ENCODE results near the gene RAB11FIP4.

Gene RAB11FIP4

DNA sequence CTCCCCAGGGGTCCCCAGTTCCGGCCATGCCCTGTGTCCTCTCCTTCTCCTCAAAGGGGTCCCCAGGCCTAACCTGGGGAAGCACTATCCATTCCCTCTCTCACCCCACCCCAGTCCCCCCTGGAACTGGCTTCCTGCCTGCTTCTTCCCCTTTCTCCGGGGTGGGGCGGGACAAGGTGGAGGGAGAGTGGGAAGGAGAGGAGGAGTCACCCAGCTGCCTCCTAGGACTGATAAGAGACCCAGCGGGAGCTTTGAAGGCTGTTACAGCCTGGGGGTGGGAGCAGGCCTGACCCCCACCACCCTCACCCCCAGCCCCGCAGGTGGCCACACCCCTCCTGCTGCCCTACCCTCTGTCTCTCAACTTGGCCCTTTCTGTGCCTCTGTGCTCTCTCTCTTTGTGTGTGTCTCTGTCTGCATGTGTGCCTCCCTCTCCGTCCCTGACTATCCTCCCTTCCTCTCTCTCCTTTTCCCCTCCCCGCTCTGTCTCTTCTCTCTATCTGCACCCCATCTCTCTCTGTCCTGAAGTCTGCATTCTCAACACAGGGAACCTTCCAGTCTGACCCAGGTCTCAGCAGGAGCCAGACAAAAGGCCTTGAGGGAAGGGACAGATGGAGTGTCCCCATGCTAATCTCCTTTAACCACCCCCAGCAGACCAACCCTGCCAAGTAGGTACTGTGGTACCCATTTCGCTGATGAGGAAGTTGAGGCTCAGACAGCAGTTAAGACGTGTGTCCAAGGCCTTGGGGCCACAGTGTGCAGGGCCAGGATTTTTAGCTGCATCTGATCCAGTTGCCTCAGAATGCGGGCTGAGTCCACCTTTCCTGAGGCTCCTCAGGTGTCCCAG lies 66.1 kb downstream of the RAB11FIP4 start:
- DNase-seq (ENCODE audit: low read depth in 2 of 2), result no peak

DNA sequence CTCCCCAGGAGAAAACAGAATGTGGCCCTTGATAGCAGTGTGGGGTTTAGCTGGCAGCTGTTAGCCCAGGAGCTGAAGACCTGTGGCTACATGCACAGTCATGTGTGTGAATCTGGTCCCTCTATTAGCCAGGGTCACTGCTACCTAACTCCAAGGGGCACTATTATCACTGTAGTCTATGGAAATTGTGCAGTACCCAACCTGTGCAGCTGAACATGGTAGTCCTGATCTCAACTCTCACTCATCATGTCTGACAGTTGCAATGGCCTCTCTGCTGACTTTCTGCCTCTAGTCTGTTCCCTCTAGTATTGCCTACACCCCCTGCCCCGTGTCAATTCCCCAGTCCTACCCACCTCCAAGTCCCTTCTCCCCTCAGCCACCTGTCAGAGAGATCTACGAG lies 67.4 kb downstream of the RAB11FIP4 start:
- no peak for DNase-seq (ENCODE audit: low read depth in 2 of 2)

DNA sequence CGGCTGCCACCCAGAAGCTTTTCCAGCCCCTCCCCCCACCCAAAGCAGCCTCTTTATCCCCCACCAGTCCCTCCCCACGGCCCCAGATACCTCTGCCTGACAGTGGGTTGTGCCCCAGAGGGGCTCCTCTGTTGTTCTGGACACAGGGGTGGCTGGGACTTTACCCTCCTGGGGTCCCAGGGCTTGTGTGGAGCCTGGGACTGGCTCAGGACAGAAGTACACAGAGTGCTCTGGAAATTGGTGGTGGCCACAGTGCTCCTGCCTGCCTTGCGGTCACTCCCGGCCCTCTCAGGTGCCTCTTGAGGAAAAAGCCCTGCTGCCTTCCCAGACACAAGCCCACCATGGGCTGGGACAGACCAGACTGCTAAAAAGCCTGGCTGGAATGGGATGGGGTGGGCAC lies 68.2 kb downstream of the RAB11FIP4 start:
- no peak for DNase-seq (ENCODE audit: low read depth in 2 of 2)

DNA sequence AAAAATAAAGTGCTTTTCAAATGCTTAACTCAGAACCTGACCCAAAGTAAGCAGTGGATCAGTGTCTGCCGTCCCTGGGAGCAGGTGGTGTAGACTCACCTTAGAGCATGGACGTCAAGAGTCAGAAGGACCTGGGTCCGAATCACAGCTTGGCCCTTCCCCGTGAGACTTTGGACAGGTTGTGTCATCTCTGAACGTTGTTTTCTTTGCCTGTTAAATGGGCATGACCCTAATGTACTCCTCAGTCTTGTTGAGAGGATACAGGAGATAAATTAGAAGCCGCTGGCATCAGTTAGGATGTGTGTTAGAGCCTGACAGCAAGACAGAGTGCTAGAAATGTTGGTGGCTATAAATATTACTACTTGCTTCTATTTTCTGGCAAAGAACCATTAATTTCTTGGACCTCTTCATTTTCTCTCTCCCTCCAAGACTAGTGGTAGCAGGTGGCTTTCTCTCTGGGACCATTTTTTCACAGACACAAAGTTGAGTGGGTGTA lies 68.8 kb downstream of the RAB11FIP4 start:
- no peak for DNase-seq (ENCODE audit: low read depth in 2 of 2)

DNA sequence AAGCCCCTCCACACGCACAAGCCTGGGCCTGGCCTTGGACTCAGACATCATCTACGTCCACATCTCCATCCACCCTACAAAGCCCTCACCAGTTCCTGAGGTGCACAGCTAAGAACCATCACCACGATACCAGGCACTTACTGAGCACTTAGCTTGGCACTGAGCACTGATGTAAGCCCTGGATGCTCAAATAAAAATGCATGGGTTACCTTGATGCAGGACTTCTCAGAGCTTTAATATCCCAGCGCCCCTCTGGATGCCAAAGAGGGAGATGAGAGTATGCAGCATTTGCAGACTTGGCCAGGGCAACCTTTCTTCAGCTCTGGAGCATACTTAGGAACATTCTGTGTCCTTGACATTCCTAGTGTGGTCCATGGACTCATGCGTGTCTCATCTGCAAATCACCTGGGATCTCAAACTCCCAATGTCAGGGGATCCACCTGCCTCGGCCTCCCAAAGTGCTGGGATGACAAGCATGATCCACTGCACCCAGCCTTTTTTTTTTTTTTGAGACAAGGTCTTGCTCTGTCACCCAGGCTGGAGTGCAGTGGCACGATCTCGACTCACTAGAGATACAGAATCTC lies 69.8 kb downstream of the RAB11FIP4 start:
- DNase-seq (ENCODE audit: low read depth in 2 of 2), result no peak

DNA sequence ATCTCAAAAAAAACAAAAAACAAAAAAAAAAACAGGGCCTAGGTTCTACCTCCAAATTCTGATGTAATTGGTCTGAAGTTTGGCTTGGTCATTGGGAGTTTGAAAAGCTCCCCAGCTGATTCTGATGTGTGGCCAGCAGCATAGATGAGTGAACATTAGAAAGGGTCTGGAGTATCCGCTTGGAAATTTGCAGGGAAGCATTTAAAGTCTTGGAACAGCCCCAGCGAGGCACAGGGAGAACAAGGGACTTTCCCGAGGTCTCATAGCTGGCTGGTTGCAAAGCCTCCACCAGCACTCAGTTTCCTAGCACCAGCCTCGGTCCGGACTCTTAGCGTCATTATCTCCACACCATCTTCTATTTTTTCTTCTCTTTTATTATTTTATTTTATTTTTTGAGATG lies 70.8 kb downstream of the RAB11FIP4 start:
- no peak for DNase-seq (ENCODE audit: low read depth in 2 of 2)

DNA sequence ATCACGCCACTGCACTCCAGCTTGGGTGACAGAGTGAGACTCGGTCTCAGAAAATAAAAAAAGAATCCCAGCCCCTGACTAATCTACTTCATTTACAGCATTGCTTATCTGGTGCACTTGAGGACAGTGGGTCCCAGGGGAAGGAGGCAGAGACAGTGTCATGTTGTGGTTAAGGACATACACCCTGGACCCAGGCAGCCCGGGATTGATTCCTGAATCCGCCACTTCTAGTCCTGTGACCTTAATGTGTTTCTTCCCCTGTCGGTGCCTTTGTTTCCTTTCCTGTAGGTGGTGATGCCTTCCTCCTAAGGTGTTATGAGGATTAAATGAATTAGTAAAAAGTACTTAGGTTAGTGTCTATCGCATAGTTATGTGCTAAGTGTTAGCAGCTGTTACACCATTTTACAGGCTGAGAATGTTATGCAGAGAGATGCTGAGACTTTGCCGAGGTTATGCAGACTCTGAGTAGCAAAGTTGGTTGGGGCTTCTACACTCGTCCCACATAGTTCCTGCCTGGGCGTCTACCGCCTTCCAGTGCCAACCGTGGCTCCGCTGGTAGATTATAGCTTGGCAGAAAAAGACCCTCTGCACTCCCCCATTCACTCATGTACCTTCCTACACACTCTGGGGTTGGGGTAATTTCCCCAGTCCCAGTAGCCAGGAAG lies 74.8 kb downstream of the RAB11FIP4 start:
- no peak for DNase-seq (ENCODE audit: low read depth in 2 of 2)

DNA sequence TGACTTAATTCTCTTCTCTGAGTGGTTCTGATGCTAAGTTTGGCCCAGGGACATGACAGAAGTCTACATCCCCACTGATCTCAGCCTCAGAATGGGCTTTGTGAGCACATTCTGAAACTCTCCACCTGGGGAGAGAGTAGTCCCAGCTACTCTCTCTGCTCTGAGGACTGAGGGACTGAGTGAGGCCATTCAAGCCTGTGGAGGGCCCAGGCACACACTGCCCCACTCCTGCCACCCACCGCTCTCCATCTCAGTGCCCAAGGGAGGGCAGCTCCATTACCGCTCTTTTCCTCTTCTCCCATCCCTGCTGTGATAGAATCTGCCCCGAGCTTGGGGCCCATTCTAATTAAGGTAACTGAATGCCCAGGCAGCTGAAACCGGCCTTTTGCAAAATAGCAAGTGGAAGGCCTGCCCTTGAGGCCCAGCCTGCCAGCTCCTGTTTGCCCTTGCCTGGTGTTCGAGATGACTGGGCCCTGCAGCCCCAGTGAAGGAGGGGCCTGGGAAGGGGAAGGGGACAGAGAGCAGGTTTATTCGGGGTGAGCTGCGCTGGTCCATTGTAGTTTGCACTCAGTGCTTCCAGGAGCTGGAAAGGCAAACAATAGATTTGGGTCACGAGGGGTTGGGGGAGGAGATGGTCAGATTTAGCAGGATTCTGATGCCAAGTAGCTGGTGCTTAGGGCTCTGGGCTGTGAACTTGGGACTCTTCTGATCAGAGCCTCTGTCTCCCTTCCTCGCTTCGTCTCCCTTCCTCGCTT lies 76.2 kb downstream of the RAB11FIP4 start:
- DNase-seq (ENCODE audit: low read depth in 2 of 2), result no peak

DNA sequence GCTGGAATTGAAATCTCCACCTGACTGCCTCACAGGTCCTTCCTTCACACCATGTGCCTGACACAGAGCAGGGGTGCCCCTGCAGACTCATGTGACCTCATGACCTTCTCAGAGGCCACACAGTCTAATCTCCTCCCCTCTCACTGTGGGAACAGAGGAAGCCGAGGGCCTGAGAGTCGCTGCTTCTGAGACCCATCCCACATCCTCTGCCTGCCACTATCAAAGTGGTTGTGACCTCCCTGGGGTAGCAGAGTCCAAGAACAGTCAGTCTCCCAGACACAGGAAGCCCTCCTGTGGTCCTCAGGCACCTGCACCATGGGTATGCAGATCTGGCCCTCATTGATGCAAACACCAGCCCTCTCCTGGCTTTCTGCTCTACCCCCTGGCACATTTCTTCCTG lies 78.5 kb downstream of the RAB11FIP4 start:
- no peak for DNase-seq (ENCODE audit: low read depth in 2 of 2)

DNA sequence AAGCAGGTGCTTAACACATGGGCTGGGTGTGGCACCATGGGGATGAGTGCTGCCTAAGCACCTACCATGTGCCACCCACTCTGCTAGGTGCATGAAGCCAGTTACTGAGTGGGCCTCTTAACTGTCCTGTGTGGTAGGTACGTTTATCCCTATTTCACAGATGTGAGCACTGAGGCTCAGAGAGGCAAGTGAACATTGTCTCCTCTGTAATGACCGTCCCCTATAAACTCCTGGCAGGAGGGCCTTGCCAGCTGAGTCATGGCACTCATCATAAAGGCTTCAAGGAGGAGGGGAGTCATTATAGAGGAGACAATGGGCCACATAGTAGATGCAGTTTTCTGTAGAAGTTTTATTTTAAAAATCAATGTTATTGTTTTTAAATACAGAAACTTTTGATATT lies 79.1 kb downstream of the RAB11FIP4 start:
- DNase-seq (ENCODE audit: low read depth in 2 of 2), result no peak

DNA sequence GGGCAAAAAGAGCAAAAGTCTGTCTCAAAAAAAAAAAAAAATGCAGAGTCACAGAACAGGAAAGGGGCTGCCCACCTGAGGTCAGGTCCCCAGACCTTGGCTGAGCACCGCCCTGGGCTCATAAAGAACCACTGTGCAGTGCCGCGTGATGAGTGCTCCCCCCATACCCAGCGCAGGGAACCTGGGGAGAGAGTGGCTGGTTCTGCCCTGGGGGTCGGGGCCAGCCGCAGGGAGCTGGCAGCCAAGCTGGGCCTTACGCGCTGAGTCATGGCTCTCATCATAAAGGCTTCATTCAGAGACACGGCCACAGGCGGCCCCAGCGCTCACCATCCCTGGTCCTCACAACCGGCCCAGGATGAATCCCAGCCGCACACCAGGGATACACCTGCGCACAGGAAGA lies 80.7 kb downstream of the RAB11FIP4 start:
- DNase-seq (ENCODE audit: low read depth in 2 of 2), result no peak

DNA sequence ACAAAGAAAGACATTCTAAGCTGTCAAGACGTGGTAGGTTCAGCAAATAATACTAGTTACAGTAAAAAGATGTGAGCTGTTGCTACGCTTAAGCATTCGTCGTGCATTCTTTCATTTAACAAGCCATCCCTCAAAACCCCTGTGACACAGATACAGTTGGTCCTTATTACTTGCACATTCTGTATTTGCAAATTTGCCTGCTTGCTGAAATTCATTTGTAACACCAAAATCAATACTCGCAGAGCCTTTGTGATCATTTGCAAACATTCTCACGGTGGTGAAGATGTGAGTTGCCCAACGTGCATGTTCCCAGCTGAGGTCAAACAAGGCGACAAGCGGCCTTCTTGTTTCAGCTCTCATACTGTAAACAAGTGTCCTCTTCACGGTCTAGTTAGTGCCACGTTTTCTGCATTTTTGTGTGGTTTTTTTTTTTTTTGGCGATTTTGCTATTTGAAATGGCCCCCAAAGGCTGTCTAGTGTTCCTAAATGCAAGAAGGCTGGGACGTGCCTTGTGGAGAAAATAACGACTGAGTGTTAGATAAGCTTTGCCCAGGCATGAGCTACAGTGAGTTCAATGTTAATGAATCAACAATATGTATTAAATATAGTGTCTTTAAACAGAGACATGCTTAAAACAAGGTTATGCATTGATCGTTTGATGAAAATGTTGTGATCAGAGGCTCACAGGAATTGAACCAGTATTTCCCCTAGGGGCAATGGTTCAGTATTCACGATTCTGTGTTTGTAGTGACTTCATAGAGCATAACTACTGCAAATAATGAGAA lies 84.1 kb downstream of the RAB11FIP4 start:
- no peak for DNase-seq (ENCODE audit: low read depth in 2 of 2)

DNA sequence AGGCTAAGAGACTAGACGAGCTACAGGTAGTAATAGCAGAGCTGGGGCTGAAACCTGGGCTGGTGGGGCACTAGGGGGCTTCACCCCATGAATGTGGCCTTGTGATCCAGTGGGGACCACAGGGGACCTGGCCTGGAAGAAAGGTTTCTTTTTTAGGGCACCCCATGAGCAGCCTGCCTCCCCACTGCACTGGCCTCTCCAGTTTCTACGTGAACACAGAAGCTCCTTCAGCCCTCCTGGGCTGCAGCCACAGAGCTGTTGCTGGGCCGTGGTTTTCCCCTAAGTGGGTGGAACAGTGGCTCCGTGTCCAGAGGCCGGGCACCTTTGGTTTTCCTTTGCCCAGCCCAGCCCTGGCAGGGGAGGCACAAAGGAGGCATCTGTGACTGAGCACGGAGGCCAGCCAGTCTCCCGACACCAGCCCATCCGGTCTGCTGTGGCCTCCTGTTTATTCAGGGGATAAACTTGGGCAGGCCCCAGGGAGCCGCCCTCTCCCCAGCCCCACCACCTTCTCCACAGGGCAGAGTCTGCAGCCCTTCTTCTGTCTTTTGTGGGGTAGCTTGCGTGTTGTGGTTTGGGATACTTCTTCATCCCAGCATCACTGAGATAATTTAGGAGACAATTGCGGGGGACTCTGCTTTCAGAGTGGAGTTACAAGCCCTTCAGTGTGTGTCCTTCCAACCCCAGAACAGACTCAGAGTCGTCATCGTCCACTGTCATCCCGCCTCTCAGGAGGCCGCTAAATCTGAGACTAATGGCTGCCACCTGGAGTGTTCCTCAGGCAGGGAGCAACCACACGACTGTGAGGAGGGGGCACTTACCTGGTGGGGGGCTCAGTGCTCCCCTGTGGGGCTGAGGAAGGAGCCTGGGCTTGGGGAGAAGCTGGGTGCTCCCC lies 85.3 kb downstream of the RAB11FIP4 start:
- no peak for DNase-seq (ENCODE audit: low read depth in 2 of 2)

DNA sequence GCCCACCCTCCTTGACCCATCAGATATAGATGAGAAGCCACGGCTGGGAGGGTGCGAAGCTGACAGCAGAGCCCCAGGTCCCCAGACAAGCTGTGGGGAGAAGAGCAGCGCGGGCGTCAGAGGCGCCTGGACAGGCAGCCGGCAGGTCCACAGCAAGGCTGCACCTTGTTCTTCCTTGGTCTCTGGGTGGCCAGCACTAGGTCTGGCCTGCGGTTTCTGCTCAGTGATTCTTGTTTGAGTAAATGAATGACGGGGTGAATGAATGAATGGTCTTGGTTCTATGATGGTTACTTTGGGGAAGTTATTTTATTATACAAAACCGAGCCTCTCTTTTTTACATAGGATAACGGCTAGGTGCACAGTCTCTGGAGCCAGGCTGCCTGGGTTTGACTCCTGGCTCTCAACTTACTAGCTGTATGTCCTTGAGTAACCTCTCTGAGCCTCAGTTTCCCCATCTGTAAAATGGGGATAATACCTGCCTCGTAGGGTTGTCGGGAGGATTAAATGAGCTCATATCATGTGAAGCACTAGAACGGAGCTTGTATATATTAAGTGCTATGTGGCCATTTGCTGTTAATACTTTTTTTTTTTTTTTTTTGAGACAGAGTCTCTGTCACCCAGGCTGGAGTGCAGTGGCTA lies 86.1 kb downstream of the RAB11FIP4 start:
- no peak for DNase-seq (ENCODE audit: low read depth in 2 of 2)

DNA sequence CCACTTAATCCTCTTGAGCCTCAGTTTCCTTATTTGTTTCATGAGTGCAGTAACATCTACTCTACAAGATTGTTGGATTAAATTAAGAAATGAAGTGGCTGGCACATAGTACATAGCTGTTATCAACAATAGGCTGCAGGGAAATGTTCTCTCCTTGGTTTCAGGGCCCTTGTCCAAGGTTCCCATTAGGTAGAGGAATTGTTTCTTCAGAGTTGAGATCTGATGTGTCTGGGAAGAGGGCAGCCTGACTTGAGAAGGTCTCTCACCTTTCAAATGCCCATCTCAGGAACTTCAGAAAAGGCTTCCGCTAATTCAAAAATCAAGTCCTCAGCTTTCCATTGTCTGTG lies 87.6 kb downstream of the RAB11FIP4 start:
- DNase-seq (ENCODE audit: low read depth in 2 of 2), result no peak

DNA sequence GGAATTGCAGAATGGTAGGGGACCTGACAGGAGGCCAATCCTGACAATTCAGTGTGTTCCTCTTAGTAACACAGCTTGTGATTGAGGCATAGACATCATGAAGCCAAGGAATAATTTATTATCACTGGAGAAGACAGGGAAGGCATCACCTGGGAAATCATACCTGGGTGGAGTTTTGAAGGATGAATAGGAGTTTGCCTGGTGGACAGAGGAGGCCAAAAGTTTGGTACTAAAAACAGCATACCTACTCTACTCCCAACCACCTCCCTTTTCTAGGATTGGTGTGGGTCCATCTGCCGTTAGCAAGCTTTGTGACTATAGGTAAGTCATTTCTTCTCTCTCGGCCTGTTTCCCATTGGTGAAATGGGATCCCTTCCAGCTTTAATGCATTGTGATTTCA lies 88.0 kb downstream of the RAB11FIP4 start:
- DNase-seq (ENCODE audit: low read depth in 2 of 2), result no peak

DNA sequence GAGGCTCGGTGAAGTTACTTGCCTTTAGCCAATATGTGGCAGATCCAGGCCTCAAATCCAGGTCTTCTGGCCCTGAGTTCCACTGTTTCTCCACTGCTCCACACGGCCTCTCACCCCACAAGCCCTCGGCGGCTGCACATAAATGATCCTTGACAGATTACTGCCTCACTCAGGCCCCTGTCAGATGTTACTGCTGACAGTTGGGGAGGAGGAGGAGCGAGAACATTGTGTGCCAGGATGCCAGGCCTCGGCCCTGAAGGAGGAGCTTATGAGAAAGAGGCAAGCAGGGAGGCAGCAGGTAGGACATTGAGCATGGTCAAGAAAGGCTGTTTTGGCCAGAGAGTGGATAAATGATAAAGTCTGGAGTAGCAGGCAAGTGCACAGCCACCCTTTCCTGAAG lies 88.6 kb downstream of the RAB11FIP4 start:
- no peak for DNase-seq (ENCODE audit: low read depth in 2 of 2)

DNA sequence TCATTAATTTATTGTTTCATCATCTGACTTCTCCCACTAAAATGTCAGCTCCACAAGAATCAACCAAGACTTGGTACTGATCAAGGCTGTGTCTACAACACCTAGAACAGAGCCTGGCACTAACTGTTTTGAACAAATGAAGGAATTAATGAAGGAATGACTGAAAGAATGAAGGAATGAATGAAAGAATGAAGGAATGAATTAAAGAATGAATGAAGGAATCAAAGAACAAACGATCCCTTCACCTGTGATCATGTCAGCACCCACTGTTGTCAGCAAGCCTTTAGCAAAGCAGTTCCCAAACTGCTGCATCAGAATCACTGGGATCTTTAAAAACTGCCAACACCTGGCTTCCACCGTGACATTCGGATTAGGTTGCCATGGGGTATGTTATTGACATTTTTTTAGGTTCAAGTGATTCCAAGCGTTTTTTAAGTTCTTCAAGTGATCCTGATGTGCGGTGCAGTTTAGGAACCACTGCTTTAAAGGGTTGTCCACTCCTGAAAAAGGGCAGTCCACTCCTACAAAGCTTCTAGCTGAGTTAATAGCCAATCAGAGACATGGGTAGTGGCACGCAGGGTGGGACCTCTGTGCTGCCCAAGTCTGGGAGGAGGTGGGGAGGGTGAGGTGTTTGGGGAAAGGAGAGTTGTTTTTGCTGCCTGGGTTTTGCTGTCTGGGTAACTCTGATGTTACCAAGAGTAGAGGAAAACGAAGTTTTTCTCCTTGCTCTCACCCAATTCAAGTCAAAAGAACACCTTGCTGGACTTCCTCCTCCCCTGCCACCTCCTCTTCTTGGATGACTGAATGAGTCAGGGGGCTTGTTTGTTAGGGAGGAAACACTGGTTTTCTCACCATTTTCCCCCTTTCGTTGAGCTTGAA lies 89.7 kb downstream of the RAB11FIP4 start:
- no peak for DNase-seq (ENCODE audit: low read depth in 2 of 2)

DNA sequence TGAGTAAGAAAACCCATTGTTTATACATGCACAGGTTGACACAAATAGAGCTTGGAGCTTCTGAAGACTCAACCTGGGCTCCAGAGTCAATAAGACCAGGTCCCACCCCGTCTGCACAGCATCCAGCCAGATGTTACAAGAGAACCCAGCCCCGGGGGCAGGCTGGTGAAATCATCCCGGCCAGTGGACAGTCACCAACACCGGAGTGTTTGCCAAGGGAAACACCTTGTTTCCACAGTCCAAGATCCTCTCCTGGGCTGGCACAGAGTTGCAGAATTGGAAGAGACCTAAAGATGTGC lies 90.3 kb downstream of the RAB11FIP4 start:
- no peak for DNase-seq (ENCODE audit: low read depth in 2 of 2)
